ENCODE measurements around the gene APOBEC3H.
A peak's percentile ranks its signal among the peaks of the same experiment; 100 is the strongest.

APOBEC3H gene

DNA sequence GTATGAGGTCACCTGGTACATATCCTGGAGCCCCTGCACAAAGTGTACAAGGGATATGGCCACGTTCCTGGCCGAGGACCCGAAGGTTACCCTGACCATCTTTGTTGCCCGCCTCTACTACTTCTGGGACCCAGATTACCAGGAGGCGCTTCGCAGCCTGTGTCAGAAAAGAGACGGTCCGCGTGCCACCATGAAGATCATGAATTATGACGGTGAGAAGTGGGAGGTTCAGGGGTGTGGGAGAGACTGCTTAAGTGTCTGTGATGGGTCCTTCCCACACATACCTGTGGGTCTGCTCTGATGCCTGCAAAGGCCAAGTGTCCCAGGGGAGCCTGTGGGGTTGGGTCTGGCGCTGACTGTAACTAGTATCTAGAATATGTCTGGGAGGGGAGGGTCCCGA lies 16.0 kb upstream of the APOBEC3H start:
- no peak for DNase-seq (ENCODE audit: low read depth in 3 of 3)

DNA sequence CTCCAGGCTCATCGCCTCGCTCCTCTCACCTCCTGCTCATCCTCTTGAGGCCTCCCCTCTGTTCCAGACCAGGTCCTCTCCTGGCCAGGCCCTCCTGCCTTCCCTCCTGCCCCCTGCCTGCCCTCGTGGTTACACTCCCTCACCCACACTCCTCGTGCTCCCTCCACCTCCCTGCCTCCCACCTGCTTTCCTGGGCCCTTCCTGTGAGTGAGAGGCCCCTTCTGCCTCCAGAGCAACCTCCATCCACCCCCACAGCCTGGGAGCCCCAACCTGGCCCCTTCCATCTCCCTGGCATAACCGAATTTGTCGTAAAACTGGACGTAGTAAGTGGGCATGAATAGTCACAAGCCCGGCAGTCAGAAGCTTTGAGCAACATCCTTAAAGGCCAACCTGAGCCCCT lies 15.4 kb upstream of the APOBEC3H start:
- no peak for DNase-seq (ENCODE audit: low read depth in 3 of 3)

DNA sequence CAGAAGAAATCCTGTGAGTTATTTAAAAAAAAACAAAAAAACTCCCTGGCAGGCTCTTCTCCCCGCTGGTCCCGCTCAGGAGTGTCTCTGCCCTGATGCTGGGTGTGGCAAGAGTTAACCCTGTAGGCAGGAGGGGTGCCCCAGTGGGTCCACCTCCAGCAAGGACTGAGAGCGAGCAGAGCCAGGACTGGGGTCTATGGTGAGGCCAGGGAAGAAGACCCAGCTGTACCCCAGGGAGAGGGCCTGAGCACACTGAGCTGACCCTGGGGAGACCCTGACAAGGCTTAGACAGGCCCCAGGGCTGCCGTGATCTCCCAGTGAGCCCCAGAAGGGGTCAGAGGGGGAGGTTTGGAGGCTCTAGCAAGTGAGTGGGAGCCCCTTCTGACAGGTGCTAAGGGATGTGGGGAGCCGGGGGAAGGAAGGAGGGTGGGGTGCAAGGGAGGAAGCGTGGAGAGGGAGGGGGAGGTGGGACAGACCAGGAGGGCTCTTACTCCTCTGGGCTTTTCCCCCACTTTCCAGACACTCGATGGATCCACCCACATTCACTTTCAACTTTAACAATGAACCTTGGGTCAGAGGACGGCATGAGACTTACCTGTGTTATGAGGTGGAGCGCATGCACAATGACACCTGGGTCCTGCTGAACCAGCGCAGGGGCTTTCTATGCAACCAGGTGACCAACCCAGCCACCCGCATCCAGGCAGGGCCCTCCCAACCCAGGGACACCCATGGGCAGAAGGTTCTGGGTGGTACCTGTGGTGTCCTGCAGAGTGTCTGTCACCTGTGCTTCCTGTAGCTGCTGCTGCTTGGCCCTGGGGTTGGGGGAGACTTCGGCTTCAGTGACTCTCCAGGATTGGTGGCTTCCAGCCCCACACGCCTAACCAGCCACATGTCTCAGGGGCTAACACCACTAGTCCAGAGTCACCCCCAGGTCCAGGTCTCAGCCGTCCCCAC lies 13.6 kb upstream of the APOBEC3H start:
- no peak for DNase-seq (ENCODE audit: low read depth in 3 of 3)

DNA sequence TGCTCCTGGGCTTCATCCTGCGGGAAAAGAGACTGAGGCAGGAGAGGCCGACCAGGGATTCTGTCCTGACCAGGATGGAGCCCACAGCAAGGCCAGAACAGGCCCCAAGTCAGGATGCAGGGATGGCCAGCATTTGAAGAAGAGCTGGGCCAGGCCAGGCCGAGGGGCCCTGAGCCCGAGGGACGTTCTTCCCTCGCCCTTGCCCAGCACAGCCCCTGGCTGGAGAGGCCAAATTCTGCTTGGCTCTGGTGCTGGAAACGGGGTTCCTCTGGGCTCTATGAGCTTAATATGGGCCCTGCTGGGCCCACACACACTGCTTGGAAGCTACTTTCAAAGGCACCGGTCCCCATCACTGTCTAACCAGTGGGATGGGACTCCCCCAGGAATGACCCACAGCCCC lies 12.4 kb upstream of the APOBEC3H start:
- no peak for DNase-seq (ENCODE audit: low read depth in 3 of 3)

DNA sequence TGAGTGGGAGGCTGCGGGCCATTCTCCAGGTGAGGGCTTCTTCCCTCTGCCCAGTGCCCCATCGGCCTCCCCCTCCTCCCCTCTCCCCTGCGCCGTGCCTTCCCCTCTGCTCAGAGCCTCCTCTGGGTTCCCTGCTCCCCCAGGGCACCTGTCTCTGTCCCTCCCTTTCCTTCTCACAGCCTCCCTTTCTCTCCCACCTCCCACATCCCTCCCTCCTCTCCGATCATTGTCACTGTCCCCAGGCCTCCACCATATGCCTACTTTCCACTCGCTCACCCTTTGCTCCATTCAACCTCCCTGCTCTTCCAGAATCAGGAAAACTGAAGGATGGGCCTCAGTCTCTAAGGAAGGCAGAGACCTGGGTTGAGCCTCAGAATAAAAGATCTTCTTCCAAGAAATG lies 9.9 kb upstream of the APOBEC3H start:
- DNase-seq (ENCODE audit: low read depth in 3 of 3) = no peak

DNA sequence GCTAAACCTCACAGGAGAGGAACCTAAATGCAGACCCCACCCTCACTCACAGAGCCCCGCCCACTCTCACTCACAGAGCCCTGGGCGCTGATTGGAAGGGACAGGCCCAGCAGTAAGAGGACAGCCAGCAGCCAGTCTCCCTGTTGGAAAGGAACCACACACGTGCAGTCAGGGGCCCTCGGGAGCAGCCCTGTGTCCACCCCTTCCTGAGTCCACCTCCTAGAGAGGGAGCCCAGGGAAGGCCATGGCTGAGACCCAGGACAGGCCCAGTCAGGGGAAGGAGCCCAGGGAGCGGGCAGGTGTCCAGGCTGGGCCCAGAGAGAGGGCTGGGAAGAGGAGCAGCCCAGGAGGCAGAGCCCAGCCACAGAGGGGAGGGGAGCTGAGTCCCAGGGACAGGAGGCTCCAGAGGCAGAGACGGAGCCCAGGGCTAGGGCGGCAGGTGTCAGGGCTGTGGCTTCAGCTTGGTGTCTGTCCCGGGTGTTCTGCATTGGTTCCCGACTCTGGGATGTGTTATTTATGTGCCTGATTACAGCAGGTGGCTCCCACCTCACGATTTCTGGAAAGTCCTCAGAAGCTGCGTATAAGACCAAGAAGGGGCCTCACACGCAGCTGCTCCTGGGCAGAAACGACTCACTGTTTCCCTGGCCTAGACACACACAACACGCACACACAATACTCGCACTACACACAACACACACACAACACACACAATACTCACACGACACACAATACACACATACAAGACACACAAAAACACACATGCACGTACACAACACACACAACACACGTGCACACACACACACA lies 9.0 kb upstream of the APOBEC3H start:
- DNase-seq (ENCODE audit: low read depth in 3 of 3) = no peak

DNA sequence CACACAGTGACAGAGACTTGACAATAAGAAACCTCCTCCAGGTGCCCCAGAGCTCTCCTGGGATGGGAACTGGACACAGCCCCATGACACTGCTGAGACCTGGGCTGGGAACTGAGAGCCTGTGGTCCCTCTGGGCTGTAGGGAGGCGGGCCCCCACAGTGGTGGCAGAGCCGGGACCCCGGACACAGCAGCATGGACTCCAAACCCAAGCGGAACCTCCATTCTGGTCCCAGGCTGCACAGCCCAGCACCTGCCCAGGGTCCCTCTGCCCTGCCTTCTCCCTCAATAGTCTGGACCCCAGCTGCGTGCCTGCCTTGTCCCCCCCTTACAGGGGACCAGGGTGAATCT lies 8.4 kb upstream of the APOBEC3H start:
- no peak for DNase-seq (ENCODE audit: low read depth in 3 of 3)

DNA sequence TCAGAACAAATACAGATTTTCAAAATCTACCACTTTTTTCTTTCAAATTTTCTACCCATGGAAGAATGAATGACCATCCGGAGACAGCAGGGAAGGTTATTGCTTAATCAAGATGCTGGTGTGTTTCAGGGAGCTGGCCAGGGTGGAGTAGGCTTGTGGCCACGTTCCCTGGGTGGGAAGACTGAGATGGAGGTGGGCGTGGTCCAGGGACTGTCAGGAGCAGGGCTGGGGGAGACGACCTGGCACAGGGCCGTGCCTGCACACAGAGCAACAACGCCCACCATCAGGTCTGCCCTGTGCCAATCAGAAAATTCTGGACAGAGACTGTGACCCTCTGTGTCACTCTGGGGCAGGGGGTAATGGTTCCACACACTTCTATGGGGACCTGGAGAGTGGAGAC lies 7.1 kb upstream of the APOBEC3H start:
- DNase-seq (ENCODE audit: low read depth in 3 of 3) = no peak

DNA sequence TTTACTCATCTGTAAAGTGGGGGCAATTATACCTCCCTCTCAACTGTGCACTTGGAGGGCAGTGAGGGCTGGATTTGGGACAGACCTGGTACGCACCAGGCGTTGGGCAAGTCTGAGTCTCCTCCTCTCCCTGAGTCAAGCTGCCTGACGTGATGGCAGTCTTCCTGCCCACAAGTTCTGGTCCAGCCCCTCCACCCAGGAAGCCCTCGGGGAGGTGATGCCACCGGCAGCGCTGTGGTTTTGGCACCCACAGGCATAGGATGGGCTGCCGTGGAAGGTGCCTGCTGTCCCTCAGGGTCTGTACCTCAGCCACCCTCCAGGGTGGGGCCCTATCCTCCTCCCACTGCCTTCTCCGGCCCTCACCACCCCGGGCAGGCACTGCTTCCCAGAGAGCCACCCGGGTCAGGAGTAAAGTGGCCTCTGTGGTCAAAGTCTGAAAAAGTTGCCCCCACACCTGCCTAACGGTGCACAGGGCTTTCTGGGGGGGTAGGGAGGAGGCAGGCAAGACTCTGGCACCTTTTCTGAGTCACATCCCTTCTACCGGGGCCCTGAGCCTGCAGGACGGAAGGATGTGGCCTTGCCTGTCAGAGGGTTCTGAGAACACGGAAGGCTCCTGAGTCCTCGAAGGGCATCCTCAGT lies 6.5 kb upstream of the APOBEC3H start:
- peak; percentile 29 to 71 (median 47) for DNase-seq (ENCODE audit: low read depth in 3 of 3)

DNA sequence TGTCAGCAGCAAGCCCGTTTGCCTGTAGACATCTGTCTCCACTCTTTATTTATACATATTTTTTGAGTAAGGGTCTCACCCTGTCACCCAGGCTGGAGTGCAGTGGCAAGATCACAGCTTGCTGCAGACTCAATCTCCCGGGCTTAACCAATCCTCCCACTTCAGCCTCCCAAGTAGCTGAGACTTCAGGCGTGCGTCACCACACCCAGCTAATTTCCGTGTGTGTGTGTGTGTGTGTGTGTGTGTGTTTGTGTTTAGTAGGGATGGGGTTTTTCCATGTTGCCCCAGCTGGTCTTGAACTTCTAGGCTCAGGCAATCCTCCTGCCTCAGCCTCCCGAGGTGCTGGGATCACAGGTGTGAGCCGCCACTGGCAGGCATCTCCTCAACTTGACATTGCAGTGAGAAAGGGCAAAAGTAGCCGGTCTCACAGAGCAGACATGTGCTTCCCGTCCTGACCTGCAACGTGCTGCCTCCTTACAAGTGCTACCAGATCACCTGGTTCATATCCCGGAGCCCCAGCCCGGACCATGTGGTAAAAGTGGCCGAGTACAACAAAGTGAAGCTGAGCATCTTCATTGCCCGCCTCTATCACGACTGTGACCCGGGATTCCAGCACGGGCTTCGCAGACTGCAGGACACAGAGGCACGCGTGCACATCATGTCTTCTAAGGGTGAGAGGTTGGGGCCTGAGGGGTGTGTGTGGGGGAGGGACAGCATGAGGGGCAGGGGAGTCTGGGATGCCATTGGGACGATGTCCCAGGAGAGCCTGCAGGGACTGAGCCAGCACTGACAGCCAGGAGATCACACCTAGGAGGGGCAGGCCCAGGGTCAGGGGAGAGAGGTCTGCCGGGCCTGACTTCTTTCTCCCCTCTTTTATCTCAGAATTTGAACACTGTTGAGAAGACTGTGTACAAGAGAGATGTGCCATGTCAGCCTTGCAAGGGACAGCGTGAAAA lies 5.6 kb upstream of the APOBEC3H start:
- no peak for DNase-seq (ENCODE audit: low read depth in 3 of 3)

DNA sequence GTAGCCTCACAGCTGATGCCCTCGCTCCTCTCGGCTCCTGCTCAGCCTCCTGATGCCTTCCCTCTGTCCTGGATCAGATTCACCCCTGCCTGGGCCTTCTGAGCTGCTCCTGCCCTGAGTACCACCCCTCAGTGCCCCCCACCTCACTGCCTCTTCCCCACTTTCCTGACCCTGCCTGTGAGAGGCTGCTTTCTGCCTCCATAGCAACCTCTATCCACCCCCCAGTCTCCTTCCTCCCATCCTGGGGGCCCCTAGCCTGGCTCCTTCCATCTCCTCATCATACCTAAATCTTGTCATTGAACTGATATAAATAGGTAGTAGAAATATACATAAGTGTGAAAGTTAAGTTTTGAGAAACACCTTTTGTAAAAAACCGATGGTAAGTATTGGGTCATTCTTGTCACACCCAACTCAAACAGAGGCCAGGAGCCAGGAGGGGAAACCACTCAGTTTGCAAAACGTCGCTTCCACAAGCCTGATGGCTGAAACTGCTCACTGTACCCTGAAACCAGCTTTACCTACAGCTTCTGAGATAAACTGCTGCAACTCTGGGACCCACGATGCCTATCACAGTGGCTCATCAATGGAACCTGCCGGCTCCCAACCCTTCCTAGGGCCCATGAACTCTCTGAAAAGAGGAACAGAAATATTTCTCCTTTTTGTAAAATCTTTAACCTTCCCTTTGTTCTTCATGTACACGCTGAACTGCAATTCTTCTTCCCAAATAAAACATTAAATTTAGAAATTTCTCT lies 4.8 kb upstream of the APOBEC3H start:
- DNase-seq (ENCODE audit: low read depth in 3 of 3) = no peak

DNA sequence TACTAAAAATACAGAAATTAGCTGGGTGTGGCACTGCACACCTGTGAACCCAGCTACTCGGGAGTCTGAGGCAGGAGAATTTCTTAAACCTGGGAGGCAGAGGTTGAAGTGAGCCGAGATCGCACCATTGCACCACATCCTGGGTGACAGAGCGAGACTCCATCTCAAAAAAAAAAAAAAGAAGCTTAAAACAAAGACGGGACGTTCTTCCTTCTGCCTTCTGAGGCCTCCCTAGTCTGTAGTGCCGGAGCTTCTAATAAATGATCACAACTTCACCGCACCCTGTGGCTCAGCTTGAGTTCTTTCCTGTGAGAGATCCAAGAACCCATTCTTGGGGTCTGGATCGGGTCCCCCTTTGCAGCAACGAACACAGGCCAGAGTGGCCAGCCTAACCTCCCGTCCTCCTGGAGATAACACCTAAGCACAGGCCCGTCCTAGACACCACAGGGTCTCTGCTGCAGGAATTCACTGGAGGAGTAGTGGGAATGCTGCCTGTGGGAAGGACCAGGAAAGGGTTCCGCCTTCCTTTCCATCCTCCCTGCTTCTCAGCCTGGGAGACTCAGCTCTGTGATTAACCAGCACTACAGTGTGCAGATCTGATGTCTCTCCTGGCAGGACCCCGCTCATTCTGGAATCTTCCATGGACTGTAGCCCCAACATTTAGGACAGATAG lies 2.2 kb upstream of the APOBEC3H start:
- no peak for DNase-seq (ENCODE audit: low read depth in 3 of 3)

DNA sequence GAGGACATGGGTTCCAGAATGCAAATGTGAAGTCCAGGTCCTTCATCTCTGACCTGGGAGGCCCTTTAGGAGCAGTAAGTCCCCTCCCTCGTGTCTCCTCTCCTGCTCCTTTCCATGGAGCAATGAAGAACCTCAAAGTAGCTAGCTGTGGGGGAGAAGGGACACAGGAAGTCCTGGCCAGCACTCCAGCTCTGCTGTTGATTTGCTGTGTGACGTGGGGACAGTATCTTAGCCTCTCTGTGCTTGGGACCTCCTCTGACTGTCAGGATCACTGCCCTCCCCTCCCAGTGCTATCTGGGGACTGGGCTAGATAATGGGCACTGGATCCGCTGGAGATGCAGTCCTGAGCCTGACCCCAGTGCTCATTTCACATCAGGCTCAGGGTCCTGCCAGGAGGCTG lies 1.1 kb upstream of the APOBEC3H start:
- DNase-seq (ENCODE audit: low read depth in 3 of 3) = no peak

DNA sequence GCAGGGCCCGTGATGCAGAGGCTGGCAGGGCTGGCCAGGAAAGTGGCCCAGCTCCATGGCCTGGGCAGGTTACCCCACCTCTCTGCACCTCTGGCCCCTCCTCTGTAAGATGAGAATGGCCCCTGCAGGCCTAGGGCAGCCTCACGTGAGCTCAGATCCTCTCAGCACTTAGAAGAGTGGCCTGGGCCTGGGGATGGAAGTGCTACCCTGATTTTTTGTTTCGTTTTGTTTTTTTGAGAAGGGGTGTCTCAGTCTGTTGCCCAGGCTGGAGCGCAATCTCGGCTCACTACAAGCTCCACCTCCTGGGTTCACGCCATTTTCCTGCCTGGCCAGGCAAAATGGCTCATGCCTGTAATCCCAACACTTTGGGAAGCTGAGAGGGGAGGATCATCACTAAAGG lies 982 bp downstream of the APOBEC3H start:
- DNase-seq (ENCODE audit: low read depth in 3 of 3) = no peak

DNA sequence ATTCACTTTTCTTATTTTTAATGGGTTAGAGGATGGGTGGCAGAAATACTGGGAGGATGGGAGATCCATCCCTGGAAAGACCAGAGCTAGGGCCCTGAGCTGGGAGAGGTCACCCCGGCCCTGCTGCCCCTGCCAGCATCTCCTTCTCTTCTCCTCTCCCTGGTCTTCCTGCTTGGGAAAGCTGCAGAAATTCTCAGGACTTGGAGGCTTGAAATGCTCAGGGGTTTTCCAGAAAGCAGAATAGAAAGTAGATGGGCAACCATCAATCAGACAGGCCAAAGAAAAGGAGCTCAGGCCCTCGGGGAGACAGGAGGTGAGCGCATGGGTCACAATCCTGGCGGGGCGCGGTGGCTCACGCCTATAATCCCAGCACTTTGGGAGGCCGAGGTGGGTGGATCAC lies 1.5 kb downstream of the APOBEC3H start:
- no peak for DNase-seq (ENCODE audit: low read depth in 3 of 3)

DNA sequence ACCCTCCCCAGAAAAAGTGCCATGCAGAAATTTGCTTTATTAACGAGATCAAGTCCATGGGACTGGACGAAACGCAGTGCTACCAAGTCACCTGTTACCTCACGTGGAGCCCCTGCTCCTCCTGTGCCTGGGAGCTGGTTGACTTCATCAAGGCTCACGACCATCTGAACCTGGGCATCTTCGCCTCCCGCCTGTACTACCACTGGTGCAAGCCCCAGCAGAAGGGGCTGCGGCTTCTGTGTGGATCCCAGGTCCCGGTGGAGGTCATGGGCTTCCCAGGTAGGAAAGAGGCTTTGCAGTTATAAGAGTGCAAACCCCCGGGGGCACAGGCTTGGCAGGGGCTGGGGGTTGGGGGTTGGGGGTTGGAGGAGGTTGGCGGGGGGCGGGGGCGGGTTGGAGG lies 4.2 kb downstream of the APOBEC3H start:
- no peak for DNase-seq (ENCODE audit: low read depth in 3 of 3)

DNA sequence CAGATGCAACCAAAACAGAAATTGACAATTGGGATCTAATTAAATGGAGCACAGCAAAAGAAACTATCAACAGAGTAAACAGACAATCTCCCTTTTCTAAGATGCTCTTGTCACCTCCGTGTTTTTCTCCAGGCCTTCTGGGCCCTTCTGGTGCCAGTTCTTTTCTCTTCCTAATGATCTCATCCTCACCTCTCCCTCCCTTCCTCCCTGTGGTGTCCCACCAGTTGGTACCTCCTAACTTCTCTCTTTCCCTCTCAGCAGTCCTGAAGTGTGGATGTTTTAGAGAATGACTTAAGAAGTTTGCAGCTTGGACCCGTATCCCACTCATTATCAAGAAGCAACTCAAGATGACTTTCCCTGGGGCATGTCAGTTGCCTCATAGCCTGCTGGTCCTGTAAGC lies 6.4 kb downstream of the APOBEC3H start:
- no peak for DNase-seq (ENCODE audit: low read depth in 3 of 3)

DNA sequence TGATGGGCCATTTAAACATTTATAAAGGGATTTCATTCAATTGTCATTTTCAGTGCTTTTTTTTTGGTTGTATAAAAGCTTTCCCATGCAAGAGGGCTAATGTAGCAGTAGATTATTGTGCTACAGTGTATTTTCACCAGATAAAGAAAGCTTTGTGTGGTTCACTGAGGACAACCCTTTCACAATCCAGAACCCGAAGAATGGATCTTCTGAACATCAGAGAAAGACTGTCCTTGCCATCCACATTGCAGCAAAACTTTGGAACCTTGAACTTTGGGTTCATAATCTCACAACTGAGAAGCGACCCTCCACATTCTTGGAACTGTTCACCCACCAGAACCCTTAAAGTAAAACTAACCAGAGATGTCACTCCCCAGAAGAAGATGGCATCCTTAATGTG lies 9.3 kb downstream of the APOBEC3H start:
- no peak for DNase-seq (ENCODE audit: low read depth in 3 of 3)

DNA sequence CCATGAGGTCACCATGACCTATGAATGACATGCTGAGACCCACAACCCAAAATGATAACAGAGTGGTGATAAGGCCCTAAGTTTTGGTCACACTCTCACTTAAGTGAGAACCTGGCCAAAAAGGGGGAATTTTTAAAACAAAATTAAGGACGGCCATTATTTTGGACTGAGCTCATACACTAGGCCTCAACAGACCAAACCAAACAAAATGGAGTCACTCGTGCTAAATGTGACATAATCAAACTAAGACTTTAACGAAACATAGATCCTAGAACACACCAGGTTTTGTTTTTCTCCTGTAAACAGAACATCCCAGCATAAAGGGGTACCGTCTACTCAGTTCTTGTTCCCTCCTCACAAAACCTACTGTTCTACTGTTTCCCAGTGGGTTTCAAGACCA lies 11.4 kb downstream of the APOBEC3H start:
- DNase-seq (ENCODE audit: low read depth in 3 of 3) = no peak

DNA sequence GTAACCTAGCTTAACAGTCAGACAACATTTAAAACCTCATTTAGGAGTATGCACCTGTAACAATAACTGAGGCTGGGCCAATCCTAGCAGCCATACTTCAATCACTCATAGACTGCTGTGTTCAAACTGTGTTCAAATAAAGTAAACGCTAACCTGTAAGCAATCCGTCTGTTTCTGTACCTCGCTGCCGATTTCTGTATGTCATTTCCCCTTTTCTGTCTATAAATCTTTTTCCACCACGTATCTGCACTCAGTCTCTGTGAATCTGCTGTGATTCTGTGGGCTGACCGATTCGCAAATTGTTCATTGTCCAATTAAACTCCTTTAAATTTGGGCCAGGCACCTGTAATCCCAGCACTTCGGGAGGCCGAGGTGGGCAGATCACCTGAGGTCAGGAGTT lies 12.3 kb downstream of the APOBEC3H start:
- DNase-seq (ENCODE audit: low read depth in 3 of 3) = no peak

All from stimulated activated CD4-positive, alpha-beta T cell treated with anti-CD3 and anti-CD28 coated beads, TNF-alpha, amount 100 ng/mL, for 4 hours (primary cell).